RWPE1 (cell line): ENCODE data around the gene PPP2R2B.
A peak's percentile ranks its signal among the peaks of the same experiment; 100 is the strongest.

Source experiments
- CTCF ChIA-PET: fragments of 350-600 bp; sonication (Branson Sonifier 250); formaldehyde crosslinking; extraction: SDS; loops from one replicate; lab custom pipeline; 2021; lab: Yijun Ruan, JAX
- POLR2A ChIA-PET: fragments of 400-600 bp; formaldehyde crosslinking; extraction: SDS; loops from one replicate; lab custom pipeline; 2020; ENCODE audit warnings: antibody characterized with exemption; ENCODE audit not compliant: low non-redundant PET; lab: Yijun Ruan, JAX
- DNase-seq: peaks from one replicate; pipeline ENCODE4 v3.0.0; 2012; ENCODE audit warnings: low spot score
- H3K27ac ChIP-seq: fragments of 450-650 bp; 2 replicates; pipeline ENCODE4 v1.5.1; 2017
- CTCF ChIP-seq: fragments of 450-650 bp; conservative IDR thresholded peaks from 2 replicates; pipeline ENCODE4 v1.5.1; 2017; ENCODE audit warnings: low read depth, mild to moderate bottlenecking

Gene PPP2R2B

GRCh38 chr5:146912874-146913273 lies 34.3 kb upstream of the PPP2R2B start:
- H3K27ac ChIP-seq: no peak overlapping the region
- ChIA-PET CTCF (no interaction called here), POLR2A (no interaction called here)
- no peak for TF ChIP-seq CTCF
- no peak for DNase-seq

GRCh38 chr5:146910239-146910638 lies 31.7 kb upstream of the PPP2R2B start:
- CTCF ChIA-PET: interaction anchor here (0.8 kb wide), 1 partner anchor 253 kb away, joined by 7 read pairs; no protein-coding TSS in a partner anchor
- peak; percentile 14 for DNase-seq
- no peak for TF ChIP-seq CTCF
- H3K27ac ChIP-seq: no peak overlapping the region
- POLR2A ChIA-PET: no interaction called here

GRCh38 chr5:146909255-146910068 lies 30.9 kb upstream of the PPP2R2B start:
- CTCF ChIA-PET: interaction anchor here (0.6 to 1.1 kb wide), 2 partner anchors 70 to 518 kb away, joined by 3 to 5 read pairs; no protein-coding TSS in a partner anchor
- H3K27ac ChIP-seq: no peak overlapping the region
- no peak for TF ChIP-seq CTCF
- DNase-seq: no peak
- POLR2A ChIA-PET: no interaction called here

GRCh38 chr5:146906803-146907202 lies 28.2 kb upstream of the PPP2R2B start:
- TF ChIP-seq CTCF: no peak
- POLR2A ChIA-PET: no interaction called here
- no peak overlapping the region for H3K27ac ChIP-seq
- no peak for DNase-seq
- CTCF ChIA-PET: interaction anchor here (0.6 kb wide), 1 partner anchor 278 kb away, joined by 3 read pairs; no protein-coding TSS in a partner anchor

GRCh38 chr5:146904890-146905289 lies 26.3 kb upstream of the PPP2R2B start:
- H3K27ac ChIP-seq: no peak overlapping the region
- ChIA-PET POLR2A (no interaction called here), CTCF (no interaction called here)
- TF ChIP-seq CTCF: no peak
- DNase-seq: no peak

- DNase-seq: no peak
- no peak for TF ChIP-seq CTCF
- ChIA-PET CTCF (no interaction called here), POLR2A (no interaction called here)
- no peak overlapping the region for H3K27ac ChIP-seq
Observed at GRCh38 chr5:146903789-146904188, 25.2 kb upstream of the PPP2R2B start.
